CD4-positive, CD25-positive, alpha-beta regulatory T cell (primary cell): ENCODE data around the gene RAB25. TPM values are rescaled to one million over a fixed set of nuclear protein-coding genes. Genes with fewer than 3 reads are reported as not detected.

Experiments used
- ATAC-seq, 2 donors: fragments of 150-1000 bp; cut with Tn5 transposase; one replicate each; pipeline ENCODE4 v1.10.0; 2021; ENCODE audit warnings: low read depth in 2 of 2, moderate number of reproducible peaks in 2 of 2, moderate library complexity in 1 of 2
- DNase-seq, 3 donors: peaks; one replicate each; pipeline versions ENCODE4 v3.0.0 to v3.0.0-alpha.2; 2012 to 2022; ENCODE audit warnings: mixed read lengths in 1 of 3
- H3K27ac ChIP-seq: one replicate; pipeline ENCODE4 v1.7.0; 2013; ENCODE audit warnings: mild to moderate bottlenecking, low read length; ENCODE audit not compliant: insufficient read depth, poor library complexity, severe bottlenecking
- H3K27me3 ChIP-seq: one replicate; pipeline ENCODE4 v1.7.0; 2013; ENCODE audit warnings: low read length; ENCODE audit not compliant: control insufficient read depth, insufficient read depth
- H3K36me3 ChIP-seq: one replicate; pipeline ENCODE4 v1.7.0; 2013; ENCODE audit warnings: mild to moderate bottlenecking, low read length, moderate library complexity; ENCODE audit not compliant: control insufficient read depth, insufficient read depth
- H3K4me1 ChIP-seq: 2 replicates; pipeline ENCODE4 v1.7.0; 2013; ENCODE audit warnings: mild to moderate bottlenecking, low read length; ENCODE audit not compliant: insufficient read depth, control insufficient read depth, poor library complexity, severe bottlenecking
- H3K4me3 ChIP-seq: one replicate; pipeline ENCODE4 v1.7.0; 2013; ENCODE audit warnings: low read depth, mild to moderate bottlenecking, low read length, moderate library complexity
- H3K9me3 ChIP-seq, 2 experiments: 1 replicate in 1 of 2; 2 replicates in 1 of 2; pipeline ENCODE4 v1.7.0; 2013; ENCODE audit warnings: low read length in 2 of 2, mild to moderate bottlenecking in 1 of 2, moderate library complexity in 1 of 2; ENCODE audit not compliant: control insufficient read depth in 2 of 2
- H3K27ac Mint-ChIP-seq, 3 donors: one replicate each; pipeline ENCODE4 v1.8.0; 2020 to 2022; ENCODE audit warnings: mild to moderate bottlenecking in 3 of 3, mixed read lengths in 3 of 3, moderate library complexity in 2 of 3
- H3K27me3 Mint-ChIP-seq: one replicate; pipeline ENCODE4 v1.8.0; 2022; ENCODE audit warnings: mild to moderate bottlenecking, mixed read lengths
- H3K36me3 Mint-ChIP-seq: one replicate; pipeline ENCODE4 v1.8.0; 2020; ENCODE audit warnings: mixed read lengths
- H3K4me1 Mint-ChIP-seq, 4 donors: one replicate each; pipeline ENCODE4 v1.8.0; 2020 to 2022; ENCODE audit warnings: mixed read lengths in 4 of 4, mild to moderate bottlenecking in 1 of 4
- H3K4me3 Mint-ChIP-seq, 4 donors: one replicate each; pipeline ENCODE4 v1.8.0; 2020 to 2022; ENCODE audit warnings: mild to moderate bottlenecking in 4 of 4, mixed read lengths in 4 of 4, moderate library complexity in 3 of 4
- H3K9me3 Mint-ChIP-seq, 7 donors: one replicate each; pipeline ENCODE4 v1.8.0; 2020 to 2022; ENCODE audit warnings: mixed read lengths in 7 of 7, mild to moderate bottlenecking in 3 of 7, moderate library complexity in 2 of 7
- polyA plus RNA-seq, 4 donors: library from polyadenylated mRNA; unstranded; fragments of 300-500 nt; fragmentation: Illumina TruSeq; gene quantifications; one replicate each; pipeline ENCODE4 v1.2.3, GENCODE V29; 2021
- total RNA-seq: library from RNA; stranded (reverse); gene quantifications from one replicate; pipeline ENCODE4 v1.2.3, GENCODE V29; 2022

Gene RAB25
- total and polyA plus RNA-seq, 5 donors from 2014 or later: 0.83 to 1.7 (median 1.0) TPM

GRCh38 chr1:156080863-156081179 is 19.9 kb downstream of the RAB25 start:
- no peaks in the 10 kb centered on the region for H3K36me3 Mint-ChIP-seq
- H3K4me3 ChIP-seq: no peak overlapping the region
- H3K27ac ChIP-seq: no peak overlapping the region
- no peak for ATAC-seq
- peaks cover 57% of the 10 kb centered on the region for H3K27me3 Mint-ChIP-seq
- H3K27ac Mint-ChIP-seq: no peak overlapping the region
- peaks cover 0 to 18% (median 1%) of the 10 kb centered on the region in 4 donors for H3K4me1 Mint-ChIP-seq
- DNase-seq: no peak
- H3K9me3 ChIP-seq: no peaks in the 10 kb centered on the region
- peak overlapping the region; percentile 35 to 74 (median 60) for H3K4me3 Mint-ChIP-seq
- peaks cover 0 to 2% (median 0%) of the 10 kb centered on the region in 7 donors for H3K9me3 Mint-ChIP-seq
- H3K36me3 ChIP-seq: no peaks in the 10 kb centered on the region
- H3K27me3 ChIP-seq: peaks cover 16% of the 10 kb centered on the region
- H3K4me1 ChIP-seq: peaks cover 17% of the 10 kb centered on the region

- no peak for ATAC-seq
- no peak overlapping the region for H3K27ac ChIP-seq
- Mint-ChIP-seq H3K27ac (no peak overlapping the region), H3K27me3 (peaks cover 61% of the 10 kb centered on the region), H3K4me1 (peaks cover 0 to 18% (median 1%) of the 10 kb centered on the region in 4 donors), H3K4me3 (peak overlapping the region; percentile 58 to 88 (median 70)), H3K36me3 (no peaks in the 10 kb centered on the region), H3K9me3 (peaks cover 0 to 2% (median 0%) of the 10 kb centered on the region in 7 donors)
- no peak overlapping the region for H3K4me3 ChIP-seq
- DNase-seq: no peak
- H3K27me3 ChIP-seq: peaks cover 16% of the 10 kb centered on the region
- H3K36me3 ChIP-seq: no peaks in the 10 kb centered on the region
- H3K9me3 ChIP-seq: no peaks in the 10 kb centered on the region
- peaks cover 17% of the 10 kb centered on the region for H3K4me1 ChIP-seq
Measured at GRCh38 chr1:156081180-156081916, 20.4 kb downstream of the RAB25 start.

- Mint-ChIP-seq H3K27ac (no peak overlapping the region), H3K27me3 (peaks cover 64% of the 10 kb centered on the region)
Measured at GRCh38 chr1:156081917-156082308, 21.0 kb downstream of the RAB25 start.

GRCh38 chr1:156082309-156083091 is 21.5 kb downstream of the RAB25 start, which contains the start of gene MEX3A:
Gene MEX3A, minus strand, starts transcription at chr1:156082465. Its CDS starts 467 bp downstream, at chr1:156081998.
- H3K9me3 ChIP-seq: no peaks in the 10 kb centered on the region
- H3K36me3 ChIP-seq: no peaks in the 10 kb centered on the region
- ATAC-seq (peak; percentile 69 to 72), DNase-seq (peak; percentile 55 to 56 (median 56))
- H3K4me3 ChIP-seq: peak within 1 kb of the TSS; percentile 57
- H3K27me3 Mint-ChIP-seq: peaks cover 68% of the 10 kb centered on the region
- peaks cover 0 to 18% (median 1%) of the 10 kb centered on the region in 4 donors for H3K4me1 Mint-ChIP-seq
- H3K4me1 ChIP-seq: peaks cover 17% of the 10 kb centered on the region
- peaks cover 0 to 3% (median 0%) of the 10 kb centered on the region in 7 donors for H3K9me3 Mint-ChIP-seq
- H3K27ac ChIP-seq: no peak within 1 kb of the TSS
- peak within 1 kb of the TSS; percentile 82 to 90 (median 86) for H3K4me3 Mint-ChIP-seq
- H3K27ac Mint-ChIP-seq: peak within 1 kb of the TSS in 1 of 3 donors; percentile 11
- H3K36me3 Mint-ChIP-seq: no peaks in the 10 kb centered on the region
- peaks cover 16% of the 10 kb centered on the region for H3K27me3 ChIP-seq

More at GRCh38 chr1:156081917-156082308, 21.0 kb downstream of the RAB25 start:
- Histone ChIP-seq H3K9me3 (no peaks in the 10 kb centered on the region), H3K27ac (no peak overlapping the region), H3K27me3 (peaks cover 16% of the 10 kb centered on the region), H3K4me3 (no peak overlapping the region), H3K4me1 (peaks cover 17% of the 10 kb centered on the region), H3K36me3 (no peaks in the 10 kb centered on the region)
- peaks cover 0 to 3% (median 0%) of the 10 kb centered on the region in 7 donors for H3K9me3 Mint-ChIP-seq
- peak overlapping the region in 3 of 4 donors; percentile 66 to 89 (median 74) for H3K4me3 Mint-ChIP-seq
- no peak for DNase-seq
- no peaks in the 10 kb centered on the region for H3K36me3 Mint-ChIP-seq
- peaks cover 0 to 18% (median 1%) of the 10 kb centered on the region in 4 donors for H3K4me1 Mint-ChIP-seq
- no peak for ATAC-seq

- H3K4me1 Mint-ChIP-seq: peaks cover 0 to 18% (median 1%) of the 10 kb centered on the region in 4 donors
- no peaks in the 10 kb centered on the region for H3K9me3 ChIP-seq
- H3K4me3 ChIP-seq: no peak overlapping the region
- H3K36me3 Mint-ChIP-seq: no peaks in the 10 kb centered on the region
- H3K4me3 Mint-ChIP-seq: peak overlapping the region; percentile 71 to 87 (median 82)
- H3K9me3 Mint-ChIP-seq: peaks cover 0 to 2% (median 0%) of the 10 kb centered on the region in 7 donors
- H3K27ac Mint-ChIP-seq: no peak overlapping the region
- DNase-seq (no peak), ATAC-seq (no peak)
- H3K27me3 ChIP-seq: peaks cover 16% of the 10 kb centered on the region
- H3K27me3 Mint-ChIP-seq: peaks cover 65% of the 10 kb centered on the region
- H3K27ac ChIP-seq: no peak overlapping the region
- H3K36me3 ChIP-seq: no peaks in the 10 kb centered on the region
- H3K4me1 ChIP-seq: peaks cover 17% of the 10 kb centered on the region
Measured at GRCh38 chr1:156083800-156084790, 23.1 kb downstream of the RAB25 start.

- Histone ChIP-seq H3K4me1 (peaks cover 17% of the 10 kb centered on the region), H3K36me3 (no peaks in the 10 kb centered on the region), H3K9me3 (no peaks in the 10 kb centered on the region), H3K27ac (no peak overlapping the region), H3K4me3 (no peak overlapping the region), H3K27me3 (peaks cover 16% of the 10 kb centered on the region)
- no peak for ATAC-seq
- H3K27ac Mint-ChIP-seq: no peak overlapping the region
- peaks cover 0 to 18% (median 3%) of the 10 kb centered on the region in 4 donors for H3K4me1 Mint-ChIP-seq
- H3K36me3 Mint-ChIP-seq: no peaks in the 10 kb centered on the region
- peak overlapping the region in 1 of 4 donors; percentile 47 for H3K4me3 Mint-ChIP-seq
- DNase-seq: no peak
- peaks cover 0 to 2% (median 0%) of the 10 kb centered on the region in 7 donors for H3K9me3 Mint-ChIP-seq
- peaks cover 59% of the 10 kb centered on the region for H3K27me3 Mint-ChIP-seq
Measured at GRCh38 chr1:156086256-156086662, 25.3 kb downstream of the RAB25 start.

GRCh38 chr1:156089704-156090103 is 28.7 kb downstream of the RAB25 start:
- DNase-seq: no peak
- Mint-ChIP-seq H3K36me3 (no peaks in the 10 kb centered on the region), H3K9me3 (peaks cover 0 to 2% (median 0%) of the 10 kb centered on the region in 7 donors)

More at GRCh38 chr1:156089704-156090103, 28.7 kb downstream of the RAB25 start:
- no peak overlapping the region for H3K27ac Mint-ChIP-seq
- Histone ChIP-seq H3K27ac (no peak overlapping the region), H3K27me3 (peaks cover 3% of the 10 kb centered on the region), H3K4me1 (no peaks in the 10 kb centered on the region), H3K4me3 (no peak overlapping the region), H3K9me3 (no peaks in the 10 kb centered on the region), H3K36me3 (no peaks in the 10 kb centered on the region)
- H3K27me3 Mint-ChIP-seq: peaks cover 33% of the 10 kb centered on the region
- H3K4me3 Mint-ChIP-seq: no peak overlapping the region
- ATAC-seq: no peak
- peaks cover 0 to 5% (median 2%) of the 10 kb centered on the region in 4 donors for H3K4me1 Mint-ChIP-seq
